GM19452 (cell line): ENCODE data around the gene TNFAIP6.
A peak's percentile ranks its signal among the peaks of the same experiment; 100 is the strongest.
"Not testable (repeated sequence)": the region's sequence is repeated elsewhere in the genome, so short reads cannot be mapped to it uniquely, and the experiment has no call there.

Source experiments
- ATAC-seq: cut with Tn5 transposase; IDR thresholded peaks from one replicate; pipeline ENCODE4 v1.9.1; 2021; ENCODE audit not compliant: unreplicated experiment

Gene TNFAIP6

DNA sequence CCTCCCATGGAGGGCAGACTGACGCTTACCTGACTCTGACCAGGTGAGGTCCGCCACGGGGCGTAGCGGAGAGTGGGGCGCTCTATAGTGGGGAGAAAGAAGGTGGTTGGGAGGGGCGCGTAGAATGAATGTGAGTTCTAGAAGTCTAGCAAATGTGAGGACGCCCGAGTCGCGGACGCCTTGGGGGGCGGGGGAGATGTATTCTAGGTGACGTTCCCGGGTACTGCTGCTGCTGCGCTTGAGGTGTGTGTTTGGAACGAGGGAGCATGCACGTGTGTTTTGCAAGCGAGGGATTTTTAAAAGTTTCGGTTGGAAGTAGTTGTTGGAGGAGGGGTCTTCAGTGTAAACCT lies 53.1 kb downstream of the TNFAIP6 start:
- peak; percentile 34 for ATAC-seq

DNA sequence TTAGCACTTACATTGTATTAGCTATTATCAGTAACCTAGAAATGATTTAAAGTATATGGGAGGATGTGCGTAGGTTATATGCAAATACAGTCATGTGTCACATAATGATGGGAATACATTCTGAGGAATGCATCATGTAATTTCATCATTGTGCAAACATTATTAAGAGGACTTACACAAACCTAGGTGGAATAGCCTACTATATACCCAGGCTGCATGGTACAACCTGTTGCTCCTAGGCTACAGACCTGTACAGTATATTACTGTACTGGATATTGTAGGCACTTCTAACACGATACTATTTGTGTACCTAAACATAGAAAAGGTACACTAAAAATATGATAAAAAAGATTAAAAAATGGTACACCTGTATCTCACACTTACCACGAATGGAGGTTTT lies 60.3 kb downstream of the TNFAIP6 start:
- no peak for ATAC-seq

DNA sequence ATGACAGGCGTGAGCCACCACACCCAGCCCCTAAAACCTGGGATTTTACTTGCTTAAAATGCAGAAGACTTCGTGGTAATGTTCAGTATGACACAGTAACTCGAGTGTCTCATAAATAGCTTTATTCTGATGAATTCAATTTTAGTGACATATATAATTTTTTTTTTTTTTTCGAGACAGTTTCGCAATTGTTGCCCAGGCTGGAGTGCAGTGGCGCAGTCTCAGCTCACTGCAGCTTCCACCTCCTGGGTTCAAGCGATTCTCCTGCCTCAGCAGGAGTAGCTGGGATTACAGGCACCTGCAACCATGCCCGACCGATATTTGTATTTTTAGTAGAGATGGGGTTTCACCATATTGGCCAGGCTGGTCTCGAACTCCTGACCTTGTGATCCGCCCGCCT lies 64.3 kb downstream of the TNFAIP6 start:
- not testable (repeated sequence) for ATAC-seq

GRCh38 chr2:151422917-151423439 lies 65.6 kb downstream of the TNFAIP6 start:
- ATAC-seq: peak; percentile 79

GRCh38 chr2:151423760-151424159 lies 66.4 kb downstream of the TNFAIP6 start:
- no peak for ATAC-seq
